ENCODE results near the gene MTMR3.

Gene MTMR3

GRCh38 chr22:30008401-30008800 lies 125.4 kb downstream of the MTMR3 start:
- Mint-ChIP-seq H3K4me1 (no peaks in the 10 kb centered on the region), H3K27ac (no peak overlapping the region), H3K4me3 (no peak overlapping the region), H3K36me3 (peaks cover 46% of the 10 kb centered on the region), H3K9me3 (no peaks in the 10 kb centered on the region)
- DNase-seq (ENCODE audit: low spot score in 2 of 2), result no peak
- ATAC-seq, result no peak

GRCh38 chr22:30009478-30009877 lies 126.5 kb downstream of the MTMR3 start:
- ATAC-seq (no peak), DNase-seq (ENCODE audit: low spot score in 2 of 2) (no peak)
- Mint-ChIP-seq H3K9me3 (no peaks in the 10 kb centered on the region), H3K36me3 (peaks cover 51% of the 10 kb centered on the region), H3K4me3 (no peak overlapping the region), H3K4me1 (no peaks in the 10 kb centered on the region), H3K27ac (peak overlapping the region; percentile 40)

- Mint-ChIP-seq H3K4me3 (no peak overlapping the region), H3K9me3 (no peaks in the 10 kb centered on the region), H3K27ac (no peak overlapping the region), H3K4me1 (no peaks in the 10 kb centered on the region), H3K36me3 (peaks cover 65% of the 10 kb centered on the region)
- ATAC-seq (no peak), DNase-seq (ENCODE audit: low spot score in 2 of 2) (no peak)
These were observed 127.9 kb downstream of the MTMR3 start for GRCh38 chr22:30010789-30011405.

GRCh38 chr22:30013201-30013600 lies 130.2 kb downstream of the MTMR3 start:
- Mint-ChIP-seq H3K9me3 (no peaks in the 10 kb centered on the region), H3K36me3 (peaks cover 79% of the 10 kb centered on the region)
- no peak for ATAC-seq

GRCh38 chr22:30014244-30014643 lies 131.3 kb downstream of the MTMR3 start:
- H3K9me3 Mint-ChIP-seq, result no peaks in the 10 kb centered on the region
- H3K36me3 Mint-ChIP-seq, result peaks cover 82% of the 10 kb centered on the region
- ATAC-seq (no peak), DNase-seq (ENCODE audit: low spot score in 2 of 2) (no peak)
- H3K27ac Mint-ChIP-seq, result peak overlapping the region; percentile 1
- no peak overlapping the region for H3K4me3 Mint-ChIP-seq
- H3K4me1 Mint-ChIP-seq, result no peaks in the 10 kb centered on the region

More at GRCh38 chr22:30013201-30013600, 130.2 kb downstream of the MTMR3 start:
- peak overlapping the region; percentile 4 for H3K27ac Mint-ChIP-seq
- no peak overlapping the region for H3K4me3 Mint-ChIP-seq
- no peaks in the 10 kb centered on the region for H3K4me1 Mint-ChIP-seq
- DNase-seq (ENCODE audit: low spot score in 2 of 2), result no peak

- Mint-ChIP-seq H3K27ac (peak overlapping the region; percentile 29), H3K4me3 (no peak overlapping the region), H3K4me1 (no peaks in the 10 kb centered on the region), H3K36me3 (peaks cover 85% of the 10 kb centered on the region), H3K9me3 (no peaks in the 10 kb centered on the region)
- no peak for DNase-seq (ENCODE audit: low spot score in 2 of 2)
- ATAC-seq, result no peak
These were observed 132.3 kb downstream of the MTMR3 start for GRCh38 chr22:30015229-30015797.

GRCh38 chr22:30015846-30016245 lies 132.9 kb downstream of the MTMR3 start:
- ATAC-seq (no peak), DNase-seq (ENCODE audit: low spot score in 2 of 2) (no peak)
- Mint-ChIP-seq H3K27ac (peak overlapping the region; percentile 29), H3K4me1 (no peaks in the 10 kb centered on the region), H3K36me3 (peaks cover 91% of the 10 kb centered on the region), H3K9me3 (no peaks in the 10 kb centered on the region), H3K4me3 (no peak overlapping the region)

GRCh38 chr22:30016596-30016995 lies 133.6 kb downstream of the MTMR3 start:
- Mint-ChIP-seq H3K4me3 (no peak overlapping the region), H3K4me1 (no peaks in the 10 kb centered on the region), H3K9me3 (no peaks in the 10 kb centered on the region), H3K36me3 (peaks cover 94% of the 10 kb centered on the region), H3K27ac (no peak overlapping the region)
- ATAC-seq (no peak), DNase-seq (ENCODE audit: low spot score in 2 of 2) (no peak)

GRCh38 chr22:30017375-30018223 lies 134.6 kb downstream of the MTMR3 start:
- ATAC-seq, result no peak
- Mint-ChIP-seq H3K9me3 (no peaks in the 10 kb centered on the region), H3K36me3 (peaks cover 93% of the 10 kb centered on the region), H3K4me3 (no peak overlapping the region), H3K4me1 (peaks cover 4% of the 10 kb centered on the region), H3K27ac (no peak overlapping the region)
- no peak for DNase-seq (ENCODE audit: low spot score in 2 of 2)

GRCh38 chr22:30020511-30020910 lies 137.5 kb downstream of the MTMR3 start:
- no peak for DNase-seq (ENCODE audit: low spot score in 2 of 2)
- peak overlapping the region; percentile 63 for H3K27ac Mint-ChIP-seq
- peaks cover 93% of the 10 kb centered on the region for H3K36me3 Mint-ChIP-seq

GRCh38 chr22:30021338-30021737 lies 138.4 kb downstream of the MTMR3 start:
- H3K4me1 Mint-ChIP-seq, result peaks cover 14% of the 10 kb centered on the region
- no peak overlapping the region for H3K4me3 Mint-ChIP-seq
- no peak for ATAC-seq
- DNase-seq (ENCODE audit: low spot score in 2 of 2), result no peak
- H3K9me3 Mint-ChIP-seq, result no peaks in the 10 kb centered on the region
- peak overlapping the region; percentile 93 for H3K27ac Mint-ChIP-seq
- peaks cover 93% of the 10 kb centered on the region for H3K36me3 Mint-ChIP-seq

More at GRCh38 chr22:30020511-30020910, 137.5 kb downstream of the MTMR3 start:
- no peak for ATAC-seq
- Mint-ChIP-seq H3K4me1 (peaks cover 14% of the 10 kb centered on the region), H3K4me3 (no peak overlapping the region), H3K9me3 (no peaks in the 10 kb centered on the region)

GRCh38 chr22:30021881-30022619 lies 139.1 kb downstream of the MTMR3 start:
- DNase-seq (ENCODE audit: low spot score in 2 of 2) (no peak), ATAC-seq (no peak)
- H3K4me3 Mint-ChIP-seq, result no peak overlapping the region
- H3K9me3 Mint-ChIP-seq, result no peaks in the 10 kb centered on the region
- H3K36me3 Mint-ChIP-seq, result peaks cover 91% of the 10 kb centered on the region
- peaks cover 14% of the 10 kb centered on the region for H3K4me1 Mint-ChIP-seq
- H3K27ac Mint-ChIP-seq, result peak overlapping the region; percentile 93

- Mint-ChIP-seq H3K36me3 (peaks cover 88% of the 10 kb centered on the region), H3K4me3 (no peak overlapping the region)
These were observed 140.2 kb downstream of the MTMR3 start for GRCh38 chr22:30023099-30023660.

GRCh38 chr22:30024231-30024630 lies 141.3 kb downstream of the MTMR3 start:
- no peaks in the 10 kb centered on the region for H3K9me3 Mint-ChIP-seq
- no peak for DNase-seq (ENCODE audit: low spot score in 2 of 2)
- peaks cover 77% of the 10 kb centered on the region for H3K36me3 Mint-ChIP-seq
- no peak for ATAC-seq
- peaks cover 14% of the 10 kb centered on the region for H3K4me1 Mint-ChIP-seq
- H3K27ac Mint-ChIP-seq, result peak overlapping the region; percentile 34
- no peak overlapping the region for H3K4me3 Mint-ChIP-seq

More at GRCh38 chr22:30023099-30023660, 140.2 kb downstream of the MTMR3 start:
- H3K27ac Mint-ChIP-seq, result peak overlapping the region; percentile 93
- no peaks in the 10 kb centered on the region for H3K9me3 Mint-ChIP-seq
- peak; percentile 86 for ATAC-seq
- peaks cover 14% of the 10 kb centered on the region for H3K4me1 Mint-ChIP-seq
- DNase-seq (ENCODE audit: low spot score in 2 of 2), result no peak

- Mint-ChIP-seq H3K36me3 (peaks cover 67% of the 10 kb centered on the region), H3K4me1 (peaks cover 14% of the 10 kb centered on the region), H3K27ac (peak overlapping the region; percentile 34), H3K4me3 (no peak overlapping the region), H3K9me3 (no peaks in the 10 kb centered on the region)
- DNase-seq (ENCODE audit: low spot score in 2 of 2), result no peak
- no peak for ATAC-seq
These were observed 142.2 kb downstream of the MTMR3 start for GRCh38 chr22:30025221-30025620.

All from stimulated activated effector memory CD8-positive, alpha-beta T cell treated with anti-CD3 and anti-CD28 coated beads, Interleukin-12 subunit alpha, Interleukin-12 subunit beta, amount 100 ng/mL, for 72 hours (primary cell).